D721Med (cell line): Measurements from ENCODE around the gene CROT.

Experiments
- DNase-seq: peaks from one replicate; pipeline ENCODE4 v3.0.0; 2011; ENCODE audit warnings: low spot score; ENCODE audit not compliant: insufficient read length
- FAIRE-seq: peaks from 2 replicates; lab custom pipeline; 2011; peaks lifted over from hg19 to GRCh38; lab: Jason Lieb, UNC
- TF ChIP-seq, protein P1 (sequence below): IDR thresholded peaks from 2 replicates; pipeline ENCODE4 v1.5.1; 2012; ENCODE audit warnings: mild to moderate bottlenecking, control low read depth; ENCODE audit not compliant: insufficient read depth; ENCODE audit errors: missing control alignments

Gene CROT

DNA sequence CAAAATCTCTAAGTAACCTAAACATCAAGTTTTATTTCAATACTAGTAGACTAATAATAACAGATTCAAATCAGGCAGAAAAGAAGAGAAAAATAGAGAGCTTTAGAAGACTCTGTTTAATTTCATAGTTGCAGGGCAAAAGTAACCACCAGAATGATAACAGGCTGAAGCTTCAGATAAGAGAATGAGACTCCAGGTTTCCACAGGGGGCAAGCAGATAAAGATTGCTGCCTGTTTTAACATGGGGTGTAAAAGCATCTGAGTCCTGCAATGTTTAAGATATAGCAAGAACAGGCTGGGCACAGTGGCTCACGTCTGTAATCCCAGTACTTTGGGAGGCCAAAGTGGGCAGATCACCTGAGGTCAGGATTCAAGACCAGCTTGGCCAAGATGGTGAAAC lies 11.0 kb downstream of the CROT start:
- no peak for FAIRE-seq
- TF ChIP-seq, protein P1, sequence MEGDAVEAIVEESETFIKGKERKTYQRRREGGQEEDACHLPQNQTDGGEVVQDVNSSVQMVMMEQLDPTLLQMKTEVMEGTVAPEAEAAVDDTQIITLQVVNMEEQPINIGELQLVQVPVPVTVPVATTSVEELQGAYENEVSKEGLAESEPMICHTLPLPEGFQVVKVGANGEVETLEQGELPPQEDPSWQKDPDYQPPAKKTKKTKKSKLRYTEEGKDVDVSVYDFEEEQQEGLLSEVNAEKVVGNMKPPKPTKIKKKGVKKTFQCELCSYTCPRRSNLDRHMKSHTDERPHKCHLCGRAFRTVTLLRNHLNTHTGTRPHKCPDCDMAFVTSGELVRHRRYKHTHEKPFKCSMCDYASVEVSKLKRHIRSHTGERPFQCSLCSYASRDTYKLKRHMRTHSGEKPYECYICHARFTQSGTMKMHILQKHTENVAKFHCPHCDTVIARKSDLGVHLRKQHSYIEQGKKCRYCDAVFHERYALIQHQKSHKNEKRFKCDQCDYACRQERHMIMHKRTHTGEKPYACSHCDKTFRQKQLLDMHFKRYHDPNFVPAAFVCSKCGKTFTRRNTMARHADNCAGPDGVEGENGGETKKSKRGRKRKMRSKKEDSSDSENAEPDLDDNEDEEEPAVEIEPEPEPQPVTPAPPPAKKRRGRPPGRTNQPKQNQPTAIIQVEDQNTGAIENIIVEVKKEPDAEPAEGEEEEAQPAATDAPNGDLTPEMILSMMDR = no peak
- no peak for DNase-seq

DNA sequence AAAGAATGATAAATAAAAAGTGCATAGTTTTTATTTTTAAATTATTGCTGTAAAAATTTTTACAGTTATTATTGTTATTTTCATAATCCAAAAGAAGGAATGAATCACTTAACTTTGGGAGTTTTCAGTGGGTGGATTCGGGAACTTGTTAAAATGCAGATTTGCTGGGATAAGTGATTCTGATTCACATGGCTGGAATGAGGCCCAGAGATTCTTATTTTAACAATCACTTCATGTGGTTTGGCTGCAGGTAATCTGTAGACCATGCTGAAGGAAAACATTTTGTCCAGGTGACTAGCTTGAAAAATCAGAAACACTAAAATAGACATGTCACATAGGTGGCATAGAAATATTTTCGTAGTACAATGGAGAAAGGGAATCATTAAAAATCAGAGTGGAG lies 13.9 kb downstream of the CROT start:
- DNase-seq (no peak), FAIRE-seq (no peak)

DNA sequence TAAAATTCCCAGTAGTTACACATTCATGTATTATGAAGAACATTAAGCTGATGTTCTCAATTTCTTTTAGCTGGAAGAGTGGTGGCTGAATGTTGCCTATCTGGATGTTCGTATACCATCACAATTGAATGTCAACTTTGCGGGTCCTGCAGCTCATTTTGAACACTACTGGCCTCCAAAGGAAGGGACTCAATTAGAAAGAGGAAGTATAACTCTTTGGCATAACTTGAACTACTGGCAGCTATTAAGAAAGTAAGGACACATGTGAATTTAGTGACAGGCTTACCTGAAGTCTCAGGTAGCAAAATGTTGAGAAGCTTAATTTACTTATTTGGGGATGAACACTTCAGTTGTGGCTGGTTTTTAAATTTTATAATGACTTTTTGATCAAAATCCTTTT lies 15.9 kb downstream of the CROT start:
- DNase-seq (no peak), FAIRE-seq (no peak)
- TF ChIP-seq, protein P1 = no peak

More for the DNA sequence above, 13.9 kb downstream of the CROT start:
- TF ChIP-seq, protein P1 = no peak

DNA sequence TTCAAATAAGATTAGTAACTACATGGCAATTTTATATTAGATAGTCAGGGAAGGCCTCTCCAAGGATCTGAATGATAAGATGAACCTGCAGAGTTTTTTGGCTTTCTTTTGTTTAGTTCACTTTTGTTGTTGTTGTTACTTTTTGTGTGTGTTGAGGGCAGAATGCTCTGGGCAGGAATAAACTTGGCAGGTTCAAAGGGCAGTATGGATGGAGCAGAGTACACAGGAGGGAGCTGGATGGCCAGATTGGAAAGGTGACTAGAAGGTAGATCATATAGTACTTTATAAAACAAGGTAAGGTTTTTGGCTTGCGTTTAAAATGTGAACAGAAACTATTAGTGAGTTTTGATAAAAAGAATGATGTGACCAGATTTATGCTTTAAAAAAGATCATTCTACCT lies 17.9 kb downstream of the CROT start:
- DNase-seq = no peak
- TF ChIP-seq, protein P1 = no peak
- FAIRE-seq = no peak

DNA sequence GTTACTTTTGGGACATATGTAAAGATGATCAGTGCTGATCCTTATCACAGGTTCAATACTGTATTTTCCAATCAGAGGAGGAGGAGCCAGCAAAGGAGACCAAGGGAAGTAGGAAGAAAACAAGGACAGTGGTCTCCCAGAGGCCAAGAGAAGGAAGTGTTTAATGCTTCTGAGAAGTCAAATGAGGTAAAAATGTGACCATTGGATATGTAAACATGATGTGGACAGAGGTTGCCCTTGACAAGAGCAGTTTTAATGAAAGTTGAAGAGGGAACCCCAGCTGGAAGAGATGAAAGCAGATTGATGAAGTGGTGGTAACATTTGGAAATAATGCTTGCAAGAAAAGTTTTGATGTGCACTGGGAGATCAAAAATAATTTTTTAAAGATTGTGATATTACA lies 18.8 kb downstream of the CROT start:
- TF ChIP-seq, protein P1 = no peak
- no peak for DNase-seq
- FAIRE-seq = no peak

DNA sequence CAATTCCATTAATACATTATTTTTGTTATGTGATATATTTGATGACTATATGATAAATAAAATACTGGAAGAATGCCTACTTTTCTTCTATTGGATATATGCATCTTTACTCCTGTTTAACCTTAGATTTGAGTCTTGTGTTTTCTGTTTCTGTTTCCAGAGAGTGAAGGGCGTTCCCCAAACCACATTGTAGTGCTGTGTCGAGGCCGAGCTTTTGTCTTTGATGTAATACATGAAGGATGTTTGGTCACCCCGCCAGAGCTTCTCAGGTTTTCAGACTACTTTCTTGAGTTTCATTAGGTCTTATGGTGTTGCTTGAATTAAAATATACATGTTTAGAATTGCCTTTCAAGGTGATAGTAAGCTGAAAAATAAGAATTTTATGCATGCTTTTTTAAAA lies 23.8 kb downstream of the CROT start:
- TF ChIP-seq, protein P1 = no peak
- DNase-seq (no peak), FAIRE-seq (no peak)

DNA sequence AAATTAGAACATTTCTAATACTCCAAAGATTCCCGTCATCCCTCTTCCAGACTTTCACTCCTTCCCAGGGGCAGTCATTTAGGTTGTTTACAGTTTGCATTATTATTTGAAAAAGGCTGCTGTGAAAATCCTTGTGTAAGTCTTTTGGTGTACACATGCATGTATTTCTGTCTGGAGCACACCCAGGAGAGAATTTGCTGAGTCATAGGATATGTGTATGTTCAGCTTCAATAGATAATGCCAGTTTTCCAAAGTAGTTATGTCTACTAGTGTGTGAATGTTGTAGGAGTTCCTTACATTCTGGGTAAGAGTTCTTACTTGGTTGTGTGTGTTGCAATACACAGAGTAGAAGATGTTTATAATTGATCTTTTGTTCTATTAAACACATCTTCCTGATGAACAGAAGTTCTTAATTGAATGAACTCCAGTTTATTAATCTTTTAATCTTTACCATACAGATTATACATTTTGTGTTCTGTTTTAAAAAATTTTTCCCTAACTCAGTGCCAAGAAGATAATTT lies 25.3 kb downstream of the CROT start:
- TF ChIP-seq, protein P1 = no peak
- DNase-seq (no peak), FAIRE-seq (no peak)
